GM21619 (cell line): ENCODE data around the gene RAD9A.
A peak's percentile ranks its signal among the peaks of the same experiment; 100 is the strongest.

Experiments used
- ATAC-seq: cut with Tn5 transposase; IDR thresholded peaks from one replicate; pipeline ENCODE4 v1.9.1; 2021; ENCODE audit not compliant: unreplicated experiment

RAD9A gene

GRCh38 chr11:67391304-67392182, at the start of gene RAD9A:
Gene RAD9A (plus strand): TSS chr11:67391986. CDS start chr11:67392045, 59 bp downstream.
- ATAC-seq = peak; percentile 48

GRCh38 chr11:67344264-67344663, 47.5 kb upstream of the RAD9A start:
- no peak for ATAC-seq

GRCh38 chr11:67345247-67345919, 46.4 kb upstream of the RAD9A start:
- ATAC-seq = no peak

DNA sequence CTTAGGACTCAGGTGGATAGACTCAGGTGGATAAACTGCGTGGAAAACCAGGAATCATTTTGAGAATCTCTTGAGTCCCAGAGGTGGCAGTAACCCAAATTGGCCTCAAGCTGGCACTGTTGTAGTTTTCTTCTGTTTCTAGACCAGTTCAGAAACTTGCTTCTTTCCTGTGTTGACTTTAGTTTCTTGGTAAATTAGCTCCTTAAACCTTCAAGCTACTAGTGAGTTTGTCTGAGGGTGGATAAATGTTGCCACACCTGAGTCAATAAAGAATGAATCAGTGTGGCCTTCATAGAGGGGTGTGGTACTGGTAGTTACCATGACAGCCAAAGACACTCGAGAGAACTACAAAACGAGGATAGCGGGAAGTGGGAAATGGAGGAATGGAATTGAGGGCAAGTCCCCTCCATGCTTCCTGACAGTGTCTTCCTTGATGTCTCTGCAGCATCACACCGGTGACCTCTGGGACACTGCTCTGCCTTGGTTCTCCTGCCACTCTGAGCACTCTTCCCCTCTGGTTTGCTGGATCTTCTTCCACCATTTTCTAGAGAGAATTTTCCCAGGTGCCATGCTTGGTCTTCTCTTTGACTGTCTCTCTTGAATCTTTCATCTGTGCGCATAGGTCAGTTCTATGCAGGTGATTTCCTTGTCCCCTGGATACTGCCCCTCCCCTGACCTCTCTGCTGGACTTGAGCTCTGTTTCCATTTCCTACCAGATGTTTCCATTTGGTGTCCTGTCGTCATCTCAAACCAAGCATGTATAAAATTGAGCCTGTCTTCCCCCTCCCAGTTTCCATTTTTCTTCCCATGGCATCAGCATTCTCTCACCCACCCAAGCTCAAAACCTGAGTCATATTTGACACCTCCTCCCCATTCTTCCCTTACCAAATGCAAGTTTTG, 45.6 kb upstream of the RAD9A start:
- ATAC-seq = no peak

- ATAC-seq = no peak
Measured at GRCh38 chr11:67347964-67348749, 43.6 kb upstream of the RAD9A start.

DNA sequence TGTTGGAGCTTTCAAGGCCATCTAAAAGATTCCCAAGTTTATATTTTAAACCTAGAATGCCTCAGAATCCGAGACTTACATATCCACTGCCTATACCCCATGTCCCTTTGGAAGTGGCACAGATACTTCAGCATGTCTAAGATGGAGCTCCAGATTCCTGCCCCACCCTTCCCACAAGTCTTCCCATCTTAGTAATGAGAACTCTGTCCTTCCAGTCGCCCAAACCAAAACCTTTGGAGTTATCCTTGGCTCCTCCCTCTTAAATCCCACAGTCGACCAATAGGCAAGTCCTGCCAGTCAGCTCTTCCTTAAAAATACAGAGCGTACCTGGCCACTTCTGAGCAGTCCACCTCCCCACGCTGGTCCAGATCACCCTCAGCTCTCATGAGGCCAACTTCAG, 42.8 kb upstream of the RAD9A start:
- ATAC-seq = no peak

GRCh38 chr11:67349457-67349856, 42.3 kb upstream of the RAD9A start:
- ATAC-seq = no peak

DNA sequence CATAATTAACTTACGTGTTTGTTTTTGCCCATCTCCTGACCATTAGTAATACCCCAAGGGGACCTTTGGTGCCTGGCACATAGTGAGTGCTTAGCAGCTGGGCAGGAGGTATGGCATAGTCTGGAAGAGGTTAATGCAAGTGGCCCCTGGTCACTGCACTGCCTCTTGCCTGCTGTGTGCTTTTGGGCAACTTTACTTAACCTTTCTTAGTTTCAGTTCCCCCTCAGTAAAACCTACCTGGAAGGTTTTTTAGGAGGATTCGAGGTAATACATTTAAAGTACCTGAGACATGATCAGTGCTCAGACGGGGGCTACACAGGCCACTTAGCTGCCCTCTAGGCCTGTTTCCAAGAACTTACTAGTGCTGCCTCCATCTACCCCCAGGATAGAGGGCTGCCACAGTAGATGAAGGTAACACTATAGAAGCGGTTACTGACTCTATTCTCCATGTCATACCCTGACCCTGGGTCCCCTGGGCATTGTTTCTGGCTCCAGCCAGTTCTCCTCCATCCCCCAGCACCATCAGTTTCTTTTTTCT, 41.8 kb upstream of the RAD9A start:
- no peak for ATAC-seq

DNA sequence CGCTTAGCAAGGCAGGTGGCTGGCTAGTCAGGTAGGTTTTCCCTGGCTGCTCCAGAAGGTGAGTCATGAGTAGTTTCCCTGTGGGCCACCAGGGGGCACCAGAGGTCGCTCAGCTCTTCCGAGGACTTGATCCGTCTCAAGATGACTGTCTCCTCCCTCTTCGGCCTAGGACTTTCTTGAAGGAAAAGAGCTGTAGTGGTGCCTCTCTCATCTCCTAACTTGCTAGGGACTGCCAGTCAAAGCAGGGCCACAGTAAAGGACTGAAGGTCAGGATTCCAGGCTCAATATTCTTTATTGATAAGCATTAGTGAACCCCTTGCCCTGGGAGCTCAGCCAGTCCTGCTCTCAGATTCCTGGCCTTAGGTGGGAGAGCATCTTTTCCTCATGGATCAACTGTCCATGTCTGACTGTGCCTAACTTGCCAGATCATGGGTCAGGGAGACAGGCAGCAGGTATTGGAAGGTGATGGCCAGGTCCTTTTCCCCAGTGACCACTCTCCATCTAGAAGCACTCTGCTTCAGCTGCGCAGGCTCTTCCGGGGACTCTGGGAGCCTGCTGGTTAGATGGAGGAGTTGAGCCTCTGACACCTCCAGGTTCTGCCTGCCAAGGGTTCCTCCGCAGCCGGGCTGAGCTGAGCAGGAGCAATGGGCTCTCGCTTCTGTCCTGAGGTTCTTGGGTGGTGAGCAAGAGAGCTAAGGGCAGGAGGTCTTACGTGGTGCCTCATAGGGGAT, 40.3 kb upstream of the RAD9A start:
- no peak for ATAC-seq

GRCh38 chr11:67352546-67353316, 39.1 kb upstream of the RAD9A start:
- ATAC-seq = peak; percentile 1

DNA sequence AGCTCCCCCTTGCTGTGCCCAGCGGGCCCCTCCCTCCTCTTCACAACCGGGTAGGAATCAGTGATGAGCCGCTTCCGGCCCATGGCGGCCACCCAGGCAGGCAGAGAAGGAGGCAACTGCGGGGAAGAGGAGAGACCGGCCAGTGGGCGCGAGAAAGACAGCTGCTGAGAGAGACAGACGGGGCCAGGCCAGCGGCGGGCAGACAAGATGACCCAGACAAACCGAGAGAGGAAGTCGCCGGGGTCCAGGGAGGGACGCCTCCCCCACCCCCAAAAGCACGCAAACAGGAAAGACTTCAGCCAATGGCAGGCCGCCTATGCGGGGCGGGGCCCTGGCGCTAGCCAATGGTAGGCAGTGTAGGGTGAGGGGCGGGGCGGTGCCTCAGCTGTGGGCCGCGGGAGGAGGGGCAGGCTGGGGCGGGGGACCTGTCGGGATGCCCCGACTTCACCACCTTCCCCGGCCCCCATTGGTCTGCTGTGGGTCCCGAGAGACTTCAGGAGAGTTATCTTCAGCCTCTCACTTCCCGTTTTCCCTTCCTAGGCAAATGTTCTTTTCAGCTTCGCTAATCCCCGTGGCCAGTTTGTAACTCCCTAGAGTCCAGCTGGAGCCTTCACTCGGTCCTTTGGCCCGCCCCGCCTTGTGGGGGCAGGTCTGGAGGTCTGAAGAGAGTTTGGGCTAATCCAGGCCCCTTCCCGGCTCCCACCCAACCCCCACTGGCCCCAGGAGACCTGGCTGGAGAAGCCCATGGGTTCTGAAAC, 38.3 kb upstream of the RAD9A start, which contains the start of gene POLD4:
POLD4 (minus strand) TSS at position 230 of the 758 bp plus-strand sequence; CDS start at position 83, 147 bp downstream.
- peak; percentile 63 for ATAC-seq

DNA sequence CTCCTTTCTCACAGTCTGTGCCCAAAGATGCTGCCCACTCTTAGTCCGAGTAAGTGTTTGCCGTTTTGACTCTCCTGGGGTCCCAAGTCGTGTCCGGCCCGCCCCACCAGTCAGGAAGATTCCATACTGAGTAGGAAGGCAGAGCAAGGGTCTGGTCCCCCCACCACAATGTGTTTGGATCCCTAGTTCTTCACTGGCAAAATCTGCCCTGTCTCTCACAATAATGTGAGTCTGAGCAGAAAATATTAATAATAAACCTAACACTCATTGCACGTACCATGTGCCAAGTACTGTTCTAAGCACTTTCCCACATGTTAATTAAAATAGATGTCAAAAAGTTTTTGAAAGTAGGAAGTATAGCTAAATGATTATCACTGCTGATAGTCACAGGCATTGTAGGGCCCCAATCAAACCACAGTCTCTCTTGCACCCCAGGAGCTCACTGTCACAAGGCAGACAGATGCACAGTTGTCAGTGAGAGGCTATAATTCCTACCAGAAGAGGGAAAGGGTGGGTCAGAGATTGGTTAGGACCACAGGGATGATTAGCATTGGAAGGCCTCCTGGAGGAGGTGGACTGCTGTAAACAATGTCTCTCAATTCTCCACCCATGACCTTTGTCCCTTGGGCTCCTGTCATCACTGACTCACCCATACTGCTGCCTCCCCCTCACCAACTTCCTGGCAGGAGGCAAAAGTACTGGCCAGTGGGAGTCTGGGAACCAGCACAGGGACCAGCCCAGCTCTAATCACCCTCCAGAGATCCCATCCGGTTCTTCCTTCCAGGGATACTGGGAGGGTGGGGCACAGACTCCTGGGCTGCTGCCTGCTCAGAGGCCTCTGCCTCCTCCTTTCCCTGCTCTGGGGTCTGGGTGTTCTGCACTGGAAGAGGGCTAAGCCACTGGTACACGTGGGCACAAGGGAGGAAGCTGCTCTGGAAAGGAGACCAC, 37.4 kb upstream of the RAD9A start:
- no peak for ATAC-seq

- no peak for ATAC-seq
Measured at GRCh38 chr11:67355023-67355793, 36.6 kb upstream of the RAD9A start.

DNA sequence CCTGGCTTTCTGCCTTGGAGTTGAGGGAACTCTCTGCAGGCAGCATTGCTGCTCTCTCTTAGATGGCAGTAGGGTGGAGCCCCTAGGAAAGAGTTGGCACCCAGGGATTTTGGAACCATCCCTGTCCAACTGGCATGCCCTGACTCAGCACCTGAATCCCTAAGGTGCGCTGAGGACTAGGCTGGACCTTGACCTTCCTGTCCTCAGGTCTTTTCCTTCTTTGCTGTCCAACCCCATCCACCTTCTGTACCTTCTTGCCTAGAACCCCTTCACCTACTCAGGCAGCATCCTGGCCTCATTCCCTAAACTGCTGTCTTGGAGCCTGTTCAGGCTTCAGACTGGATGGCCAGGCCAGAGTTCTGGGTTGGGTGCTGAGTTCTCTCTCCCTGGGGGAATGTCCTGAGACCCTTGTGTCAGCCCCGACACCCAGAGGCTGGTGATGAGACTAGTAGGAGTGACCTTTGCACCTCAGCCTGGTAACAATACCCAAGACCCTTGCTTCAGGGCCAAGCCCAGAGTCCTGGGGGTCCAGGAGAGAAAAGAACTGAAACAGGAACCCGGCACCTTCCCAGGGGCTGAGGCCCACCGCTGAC, 35.9 kb upstream of the RAD9A start:
- ATAC-seq = no peak

GRCh38 chr11:67356387-67356863, 35.4 kb upstream of the RAD9A start:
- ATAC-seq = no peak
